GM21528 (cell line): Measurements from ENCODE around the gene SMC5.
"Not testable (repeated sequence)": the region's sequence is repeated elsewhere in the genome, so short reads cannot be mapped to it uniquely, and the experiment has no call there.

Experiments
- ATAC-seq: cut with Tn5 transposase; IDR thresholded peaks from one replicate; pipeline ENCODE4 v1.9.1; 2021; ENCODE audit warnings: mild to moderate bottlenecking, moderate library complexity; ENCODE audit not compliant: unreplicated experiment, low FRiP score

SMC5 gene

DNA sequence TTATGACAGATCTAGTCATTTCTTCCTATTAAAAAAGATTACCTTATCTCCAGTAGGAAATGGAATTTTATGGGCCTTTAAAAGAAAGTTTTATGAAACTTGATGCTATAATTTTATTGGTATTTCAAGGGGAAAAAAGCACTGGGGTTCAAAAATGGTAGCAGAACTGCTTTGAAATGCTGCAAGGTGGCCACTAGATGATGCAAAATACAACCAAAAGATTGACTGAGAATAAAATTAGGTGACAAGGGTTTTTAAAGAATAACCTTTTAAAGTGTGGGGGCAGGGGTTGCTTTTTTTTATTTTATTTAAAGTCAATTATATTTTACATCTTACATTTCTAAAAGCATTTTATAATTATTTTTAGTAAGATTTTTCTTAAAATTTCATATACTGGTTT is 94.0 kb downstream of the SMC5 start:
- ATAC-seq, result no peak

DNA sequence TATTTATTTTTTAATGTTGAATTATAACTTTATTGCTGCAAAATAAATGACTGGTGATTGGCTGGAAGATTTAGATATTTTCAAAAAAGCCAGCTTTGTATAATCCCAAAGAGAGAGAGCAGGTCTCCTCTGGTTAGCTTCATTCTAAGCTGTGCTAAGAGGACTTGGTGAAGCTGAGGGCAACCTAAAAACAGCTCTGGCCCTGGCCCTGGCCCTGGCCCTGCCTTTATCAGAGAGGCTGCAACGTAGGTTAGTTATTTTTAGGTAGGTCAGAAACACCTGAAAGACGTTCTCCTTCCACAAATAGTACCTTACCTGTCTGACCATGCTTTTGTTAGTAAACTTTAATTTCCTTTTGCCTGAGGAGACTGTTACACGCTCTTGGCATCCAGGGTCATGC is 97.0 kb downstream of the SMC5 start:
- ATAC-seq, result no peak

DNA sequence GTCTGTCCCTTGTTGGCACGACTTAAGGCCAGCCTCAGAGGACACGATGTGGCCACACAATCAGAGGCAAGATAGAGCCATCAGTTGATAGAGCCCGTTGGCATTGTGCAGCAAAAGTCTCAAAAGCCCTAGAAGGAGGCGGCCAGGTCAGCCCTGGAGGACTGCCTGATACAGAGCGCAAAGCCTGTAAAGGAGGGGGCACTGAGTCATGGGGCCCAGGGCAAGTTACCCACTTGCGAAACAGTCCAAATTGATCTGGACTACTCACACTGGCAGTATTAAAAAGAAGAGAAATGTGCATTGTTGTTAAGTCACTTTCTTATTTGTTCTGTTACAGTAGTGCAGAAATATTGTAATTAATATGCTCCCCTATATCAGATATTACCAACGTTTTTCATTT is 104.2 kb downstream of the SMC5 start:
- no peak for ATAC-seq

DNA sequence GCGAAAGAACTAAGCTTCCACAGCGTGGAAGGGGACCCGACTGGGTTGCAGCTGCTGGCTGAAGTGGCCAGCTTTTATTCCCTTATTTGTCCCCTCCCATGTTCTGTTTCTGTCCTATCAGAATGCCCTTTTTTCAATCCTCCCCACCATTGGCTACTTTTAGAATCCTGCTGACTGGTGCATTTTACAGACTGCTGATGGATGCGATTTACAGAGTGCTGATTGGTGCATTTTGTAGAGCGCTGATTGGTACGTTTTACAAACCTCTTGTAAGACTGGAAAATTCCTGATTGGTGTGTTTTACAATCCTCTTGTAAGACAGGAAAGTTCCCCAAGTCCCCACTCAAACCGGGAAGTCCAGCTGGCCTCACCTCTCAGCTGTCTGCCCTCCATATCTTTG is 105.0 kb downstream of the SMC5 start:
- no peak for ATAC-seq

- no peak for ATAC-seq
These were observed 108.6 kb downstream of the SMC5 start for GRCh38 chr9:70367305-70367930.

DNA sequence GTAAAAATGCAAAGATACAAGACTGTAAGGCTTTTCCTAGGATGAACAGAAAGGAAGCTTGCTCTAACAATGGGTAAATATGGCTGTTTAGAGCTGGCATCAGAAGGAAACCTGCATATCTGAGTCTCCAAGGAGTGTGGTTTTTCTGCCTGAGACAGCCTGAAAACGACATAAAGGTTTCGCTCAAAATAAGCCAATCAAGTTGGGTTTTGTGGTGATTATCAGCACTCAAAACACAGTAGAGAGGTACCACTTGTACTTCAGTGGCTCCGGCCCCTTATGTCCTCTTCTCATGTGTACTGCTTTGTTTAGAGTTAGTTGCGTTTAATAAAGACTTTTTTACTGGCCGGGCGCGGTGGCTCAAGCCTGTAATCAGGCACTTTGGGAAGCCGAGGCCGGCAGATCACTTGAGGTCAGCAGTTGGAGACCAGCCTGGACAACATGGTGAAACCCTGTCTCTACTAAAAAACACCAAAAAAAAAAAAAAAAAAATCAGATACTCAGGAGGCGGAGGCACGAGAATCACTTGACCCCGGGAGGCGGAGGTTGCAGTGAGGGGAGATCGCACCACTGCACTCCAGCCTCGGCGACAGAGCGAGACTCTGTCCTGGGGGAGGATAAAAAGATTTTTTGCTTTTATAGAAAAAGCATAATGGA is 116.3 kb downstream of the SMC5 start:
- no peak for ATAC-seq

DNA sequence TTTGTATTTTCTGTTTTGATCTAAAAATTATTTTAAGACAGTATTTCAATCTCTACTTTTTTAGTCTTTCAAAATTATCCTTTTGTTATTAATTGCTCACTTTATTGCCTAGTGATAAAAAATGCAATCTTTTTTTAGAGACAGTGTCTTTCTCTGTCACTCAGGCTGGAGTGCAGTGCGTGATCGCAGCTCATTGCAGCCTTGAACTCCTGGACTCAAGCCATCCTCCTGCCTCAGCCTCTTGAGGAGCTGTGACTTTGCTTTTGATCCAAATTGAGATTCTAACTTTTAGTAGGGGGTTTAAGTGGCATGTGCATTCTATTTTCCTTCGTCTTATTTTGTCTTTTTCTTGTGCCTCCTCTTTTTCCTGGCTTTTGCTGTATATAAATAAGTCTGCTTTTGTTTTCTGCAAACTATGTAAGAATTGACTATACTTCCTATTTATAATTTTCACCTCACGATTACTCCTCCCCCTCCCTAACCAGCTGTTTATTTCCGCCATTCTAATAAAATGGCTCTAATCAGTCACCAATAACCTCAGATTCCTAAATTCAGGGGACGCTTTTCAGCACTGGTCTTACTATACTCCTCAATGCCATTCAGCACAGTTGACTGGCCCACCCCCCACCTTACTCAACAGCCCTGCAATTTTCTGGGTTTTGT is 123.4 kb downstream of the SMC5 start:
- ATAC-seq, result no peak

GRCh38 chr9:70382709-70383605 is 124.2 kb downstream of the SMC5 start:
- no peak for ATAC-seq

GRCh38 chr9:70385426-70385825 is 126.6 kb downstream of the SMC5 start:
- ATAC-seq, result no peak

DNA sequence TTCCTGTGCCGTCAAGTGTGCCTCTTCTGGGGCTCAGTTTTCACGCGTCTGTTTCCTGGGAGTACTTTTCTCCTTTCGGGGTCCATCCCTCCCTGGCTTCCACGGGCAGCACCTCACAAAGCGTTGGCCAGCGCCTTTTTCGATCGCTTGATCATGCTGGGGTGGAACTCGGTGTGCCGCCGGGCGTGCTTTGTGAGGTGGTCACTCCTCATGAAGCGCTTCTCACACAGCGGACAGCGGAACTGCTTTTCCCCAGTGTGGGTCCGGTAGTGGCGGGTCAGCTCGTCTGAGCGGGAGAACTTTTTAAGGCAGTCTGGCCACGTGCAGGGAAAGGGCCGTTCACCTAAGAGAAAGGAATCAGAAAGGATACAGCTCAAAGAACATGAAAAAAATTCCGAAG is 128.9 kb downstream of the SMC5 start:
- no peak for ATAC-seq

- ATAC-seq, result no peak
These were observed 130.4 kb downstream of the SMC5 start for GRCh38 chr9:70389188-70389587.

DNA sequence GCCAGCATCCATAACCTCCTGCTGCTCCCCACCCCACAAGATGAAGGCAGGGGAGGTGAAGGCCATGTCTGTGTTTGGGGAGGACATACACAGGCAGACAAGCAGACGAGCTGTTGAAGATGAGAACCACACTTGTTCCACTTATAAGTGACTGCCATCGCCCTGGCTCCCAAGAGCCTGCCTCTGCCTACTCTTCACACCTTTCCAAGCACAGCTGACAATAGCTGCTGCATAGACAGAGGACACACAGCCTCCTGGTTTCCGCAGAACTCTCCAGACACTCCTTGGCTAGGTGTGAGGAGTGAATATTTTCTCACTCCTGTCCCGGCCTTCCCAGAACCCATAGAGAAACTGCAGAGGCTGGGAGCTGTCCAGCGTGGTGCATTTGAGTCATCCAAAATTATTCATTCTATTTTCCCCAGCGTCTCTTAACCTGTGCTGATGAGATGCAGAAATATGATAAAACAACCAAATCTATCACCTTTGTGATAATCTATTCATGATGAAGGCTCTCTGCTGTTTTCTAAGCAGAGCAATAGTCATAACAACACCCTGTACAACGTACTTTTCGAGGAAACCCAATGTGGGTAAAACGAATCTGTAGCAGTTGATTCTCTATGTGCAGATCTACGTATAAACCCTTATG is 131.0 kb downstream of the SMC5 start:
- no peak for ATAC-seq

DNA sequence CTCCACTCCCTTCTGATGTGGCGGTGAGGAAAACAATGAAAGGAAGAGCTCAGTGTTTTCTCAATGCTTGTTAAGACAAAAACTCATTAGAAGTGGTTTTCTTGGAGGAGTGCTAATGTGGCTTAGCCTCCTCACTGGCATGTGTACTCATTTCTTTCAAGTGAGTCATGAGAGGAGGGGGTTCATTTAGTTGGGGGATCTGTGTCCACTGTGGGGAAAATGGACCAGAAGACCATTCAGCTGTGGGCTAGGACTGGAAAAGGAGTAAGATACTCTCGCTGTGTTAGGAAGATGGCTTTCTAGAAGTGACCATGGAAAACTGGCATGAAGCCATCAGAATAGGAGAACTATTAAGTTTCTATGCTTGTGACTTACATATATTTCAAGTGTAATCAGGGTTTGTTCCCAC is 132.2 kb downstream of the SMC5 start:
- ATAC-seq, result no peak

- no peak for ATAC-seq
These were observed 133.4 kb downstream of the SMC5 start for GRCh38 chr9:70392189-70392588.

DNA sequence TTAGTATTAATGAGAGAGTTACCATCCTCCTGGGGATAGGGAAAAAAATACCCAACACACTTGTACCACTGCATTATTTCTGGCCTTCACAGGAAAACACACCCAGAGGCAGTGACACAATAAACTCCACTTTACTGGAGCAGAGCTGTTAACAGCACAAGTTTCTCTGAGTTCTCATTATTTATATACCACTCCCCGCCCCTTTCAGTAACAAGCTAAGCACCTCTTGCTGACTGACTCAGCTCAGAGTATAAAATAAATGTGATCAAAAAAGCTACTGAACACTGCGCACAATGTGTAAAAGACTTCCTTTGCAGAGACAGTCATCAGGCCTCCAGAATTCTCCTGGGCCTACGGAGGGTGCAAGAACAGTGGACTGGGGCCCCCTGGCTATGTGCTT is 134.1 kb downstream of the SMC5 start:
- no peak for ATAC-seq

DNA sequence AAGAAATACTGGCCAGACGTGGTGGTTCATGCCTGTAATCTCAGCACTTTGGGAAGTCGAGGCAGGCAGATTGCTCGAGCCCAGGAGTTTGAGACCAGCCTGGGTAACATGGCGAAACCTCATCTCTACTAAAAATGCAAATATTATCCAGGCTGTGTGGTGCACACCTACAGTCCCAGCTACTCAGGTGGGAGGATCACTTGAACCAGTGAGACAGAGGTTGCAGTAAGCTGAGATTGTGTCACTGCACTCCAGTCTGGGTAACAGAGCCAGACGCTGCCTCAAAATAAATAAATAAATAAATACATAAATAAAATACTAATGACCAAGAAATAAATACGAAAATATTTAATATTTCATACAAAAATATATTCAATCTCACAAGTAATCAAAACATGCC is 136.9 kb downstream of the SMC5 start:
- no peak for ATAC-seq

- peak; percentile 98 for ATAC-seq
These were observed 139.4 kb downstream of the SMC5 start for GRCh38 chr9:70398145-70398556.

- no peak for ATAC-seq
These were observed 140.4 kb downstream of the SMC5 start for GRCh38 chr9:70399141-70399540.

- no peak for ATAC-seq
These were observed 141.5 kb downstream of the SMC5 start for GRCh38 chr9:70400107-70400892.

- ATAC-seq, result not testable (repeated sequence)
These were observed 142.5 kb downstream of the SMC5 start for GRCh38 chr9:70401241-70401640.
